GM12892 (cell line): ENCODE measurements around the gene PFDN1.

Experiments
- DNase-seq: peaks from one replicate; pipeline ENCODE4 v3.0.0; 2011; ENCODE audit not compliant: insufficient read length
- FAIRE-seq: peaks from 2 replicates; lab custom pipeline; 2011; peaks lifted over from hg19 to GRCh38; lab: Jason Lieb, UNC
- POLR2A ChIP-seq: IDR thresholded peaks from 2 replicates; pipeline ENCODE4 v1.6.1; 2011; ENCODE audit warnings: low read depth, low read length, control low read depth
- POLR2AphosphoS5 ChIP-seq: IDR thresholded peaks from 2 replicates; pipeline ENCODE4 v1.6.1; 2011; ENCODE audit warnings: low read depth, low read length, control low read depth
- TAF1 ChIP-seq: IDR thresholded peaks from 2 replicates; pipeline ENCODE4 v1.6.1; 2011; ENCODE audit warnings: low read depth, mild to moderate bottlenecking, control low read depth, low read length, borderline replicate concordance

Gene PFDN1

DNA sequence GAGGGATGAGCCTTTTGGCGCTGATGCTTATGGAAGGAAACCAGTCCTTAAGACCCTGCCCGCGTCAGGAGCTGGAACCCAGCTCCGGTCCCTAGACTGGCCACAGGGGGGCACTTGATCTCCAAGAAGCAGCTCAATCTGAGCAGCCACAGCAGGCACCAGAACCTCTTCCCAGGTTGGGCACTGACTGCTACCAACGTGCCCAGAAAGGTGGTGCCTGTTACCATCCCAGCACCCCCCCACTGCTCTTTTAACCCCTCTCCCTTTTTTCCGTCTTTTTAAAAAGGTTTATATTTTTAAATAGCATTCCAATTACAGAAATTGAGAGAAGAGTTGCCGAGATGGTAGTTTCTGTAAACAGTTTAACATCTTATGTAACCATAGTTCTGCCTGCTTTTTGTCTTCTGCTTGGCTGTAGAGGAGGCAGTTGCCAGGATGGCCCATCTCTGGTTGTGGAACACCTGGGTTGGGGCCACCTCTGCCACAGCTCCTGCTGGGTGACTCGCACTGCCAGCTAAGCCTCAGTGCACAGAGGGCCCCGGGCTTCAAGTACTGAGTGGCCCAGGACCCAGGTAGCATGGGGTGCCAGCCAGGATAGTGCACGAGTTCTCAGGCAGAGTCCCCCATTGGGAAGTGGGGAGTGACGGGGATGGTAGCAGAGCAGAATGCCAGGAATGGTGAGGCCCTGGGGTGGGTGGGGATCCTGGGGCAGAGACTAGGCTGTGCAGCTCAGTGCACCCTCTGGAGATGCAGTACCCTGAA, 62.8 kb downstream of the PFDN1 start:
- no peak for FAIRE-seq
- DNase-seq, result peak; percentile 61
- TF ChIP-seq TAF1 (no peak), POLR2AphosphoS5 (no peak), POLR2A (no peak)

DNA sequence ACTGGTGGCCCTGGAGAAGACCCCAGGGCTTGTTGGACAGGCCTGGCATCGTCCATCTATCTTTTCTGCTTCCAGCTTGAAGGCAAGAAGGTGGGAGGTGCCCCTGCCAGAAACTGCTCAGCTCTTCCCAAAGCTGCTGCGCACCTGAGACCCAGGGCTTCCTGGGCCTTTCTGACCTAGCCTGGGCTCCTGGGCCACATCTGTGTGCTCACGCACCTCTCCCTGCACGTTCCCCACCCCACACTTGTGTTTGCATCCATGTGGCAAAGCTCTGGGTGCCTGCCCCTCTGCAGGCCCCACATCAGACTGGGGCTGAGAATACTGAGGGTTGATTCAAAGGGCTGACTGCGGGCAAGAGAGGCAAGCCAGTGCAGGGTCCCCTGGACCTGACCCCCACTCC, 63.4 kb downstream of the PFDN1 start:
- no peak for DNase-seq
- TF ChIP-seq POLR2AphosphoS5 (no peak), TAF1 (no peak), POLR2A (no peak)
- FAIRE-seq, result no peak

- no peak for TF ChIP-seq POLR2AphosphoS5
- no peak for TF ChIP-seq POLR2A
- no peak for TF ChIP-seq TAF1
- FAIRE-seq, result no peak
- no peak for DNase-seq
Observed at GRCh38 chr5:140238756-140239155, 64.1 kb downstream of the PFDN1 start.

GRCh38 chr5:140236891-140237598, 65.9 kb downstream of the PFDN1 start:
- peak; percentile 21 for FAIRE-seq
- DNase-seq, result no peak
- TF ChIP-seq POLR2A (no peak), POLR2AphosphoS5 (no peak), TAF1 (no peak)

GRCh38 chr5:140235791-140236551, 66.9 kb downstream of the PFDN1 start:
- DNase-seq, result no peak
- FAIRE-seq, result no peak

GRCh38 chr5:140234377-140234989, 68.4 kb downstream of the PFDN1 start:
- TF ChIP-seq POLR2A (no peak), TAF1 (no peak), POLR2AphosphoS5 (no peak)
- FAIRE-seq (no peak), DNase-seq (no peak)

More at GRCh38 chr5:140235791-140236551, 66.9 kb downstream of the PFDN1 start:
- no peak for TF ChIP-seq TAF1

DNA sequence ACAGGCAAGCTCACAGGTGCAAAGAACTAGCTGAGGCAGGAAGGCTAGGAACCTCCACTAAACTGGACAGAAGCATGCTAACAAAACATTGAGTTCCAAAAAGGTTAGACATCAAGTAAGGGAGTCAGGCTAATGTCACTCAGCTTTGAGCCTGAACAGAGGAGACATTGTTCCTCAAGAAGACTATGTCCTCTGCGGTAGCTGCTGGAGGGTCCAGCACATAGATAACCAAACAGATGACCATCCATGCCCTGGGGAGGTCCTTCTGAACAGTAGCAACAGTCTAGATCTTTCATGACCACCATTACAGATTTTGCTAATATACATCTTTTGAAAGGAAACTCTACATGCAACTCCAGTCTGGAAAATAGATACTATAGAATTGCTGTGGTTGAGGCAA, 70.2 kb downstream of the PFDN1 start:
- no peak for FAIRE-seq

GRCh38 chr5:140230373-140230772, 72.5 kb downstream of the PFDN1 start:
- no peak for FAIRE-seq

More for the DNA sequence above, 70.2 kb downstream of the PFDN1 start:
- no peak for DNase-seq
- no peak for TF ChIP-seq POLR2AphosphoS5
- no peak for TF ChIP-seq POLR2A
- TF ChIP-seq TAF1, result no peak

GRCh38 chr5:140228364-140228837, 74.5 kb downstream of the PFDN1 start:
- DNase-seq (no peak), FAIRE-seq (no peak)
- TF ChIP-seq TAF1 (no peak), POLR2A (no peak), POLR2AphosphoS5 (no peak)

More at GRCh38 chr5:140230373-140230772, 72.5 kb downstream of the PFDN1 start:
- no peak for DNase-seq
- no peak for TF ChIP-seq POLR2AphosphoS5
- no peak for TF ChIP-seq POLR2A
- TF ChIP-seq TAF1, result no peak

DNA sequence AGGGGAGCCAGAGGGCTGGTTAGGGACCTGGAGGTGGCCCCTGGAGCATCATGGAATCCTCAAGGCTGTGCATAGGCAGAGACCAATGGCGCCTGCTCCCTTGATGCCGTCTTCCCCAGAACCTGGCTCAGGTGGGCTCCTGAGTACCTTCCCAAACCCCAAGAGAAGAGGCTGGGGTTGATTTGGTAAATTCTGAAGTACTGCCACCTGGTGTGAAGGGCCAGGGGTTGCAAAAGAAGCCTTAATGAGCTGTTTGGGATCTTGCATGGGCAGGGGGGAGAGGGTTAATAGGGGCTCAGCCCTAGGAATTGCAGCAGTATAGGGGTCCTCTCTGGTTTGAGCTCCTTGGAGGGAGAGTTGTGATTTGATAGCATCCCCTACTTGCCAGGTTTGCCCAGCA, 75.9 kb downstream of the PFDN1 start:
- DNase-seq (no peak), FAIRE-seq (no peak)
- TF ChIP-seq POLR2AphosphoS5 (no peak), TAF1 (no peak), POLR2A (no peak)

DNA sequence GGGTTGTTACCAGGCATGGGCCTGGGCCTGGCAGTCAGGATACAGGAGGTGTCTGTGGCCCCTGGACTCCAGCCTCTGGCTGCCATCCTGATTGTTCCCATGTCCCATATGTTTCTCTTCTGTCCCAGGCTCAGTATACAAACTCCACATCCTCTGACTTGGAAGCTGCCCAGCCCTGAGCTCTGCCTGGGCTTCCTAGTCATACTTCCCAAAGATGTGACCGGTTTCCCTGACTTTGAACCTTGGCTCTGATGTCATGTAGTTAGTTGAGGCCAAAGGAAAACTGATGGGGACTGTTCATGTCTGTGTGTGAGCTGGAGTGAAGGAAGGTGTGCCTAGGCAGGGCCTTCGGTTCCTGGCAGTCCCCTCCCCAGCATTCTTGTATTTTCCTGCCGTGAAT, 77.5 kb downstream of the PFDN1 start:
- TF ChIP-seq POLR2A (no peak), TAF1 (no peak), POLR2AphosphoS5 (no peak)
- DNase-seq (no peak), FAIRE-seq (no peak)
